ENCODE results near the gene MYO9A. TPM values are rescaled to one million over a fixed set of nuclear protein-coding genes. Genes with fewer than 3 reads are reported as not detected.
A peak's percentile ranks its signal among the peaks of the same experiment; 100 is the strongest.

Gene MYO9A
- total RNA-seq, 1 donor from 2014 or later, result 38.5 TPM

- Mint-ChIP-seq H3K36me3 (peaks cover 1% of the 10 kb centered on the region), H3K4me3 (no peak overlapping the region), H3K4me1 (peaks cover 9% of the 10 kb centered on the region), H3K9me3 (peaks cover 4% of the 10 kb centered on the region), H3K27me3 (ENCODE audit: insufficient read depth, low read depth) (peaks cover 4% of the 10 kb centered on the region), H3K27ac (peak overlapping the region; percentile 81)
- Histone ChIP-seq H3K4me1 (peaks cover 6% of the 10 kb centered on the region), H3K36me3 (no peaks in the 10 kb centered on the region), H3K4me2 (no peak overlapping the region), H3K9me3 (ENCODE audit: low read depth) (no peaks in the 10 kb centered on the region), H3K27ac (no peak overlapping the region), H3K9ac (no peak overlapping the region), H3K4me3 (no peak overlapping the region), H4K20me1 (ENCODE audit: low read depth) (no peaks in the 10 kb centered on the region), H3K27me3 (no peaks in the 10 kb centered on the region), H2AFZ (replicated peaks) (no peak overlapping the region), H3K79me2 (ENCODE audit: low read depth) (no peaks in the 10 kb centered on the region), H3F3A (ENCODE audit: low read depth) (peaks cover under 1% of the 10 kb centered on the region)
- TF ChIP-seq EZH2 (IDR thresholded peaks at IDR 0.05) (no peak), EZH2phosphoT487 (IDR thresholded peaks at IDR 0.05) (no peak), CTCF (IDR thresholded peaks at IDR 0.05) (no peak)
- no peak for DNase-seq (ENCODE audit: low spot score)
Measured at GRCh38 chr15:71812966-71813722, 304.8 kb downstream of the MYO9A start.

- Histone ChIP-seq H3K9ac (no peak overlapping the region), H3F3A (ENCODE audit: low read depth) (peaks cover 12% of the 10 kb centered on the region), H2AFZ (replicated peaks) (no peak overlapping the region), H3K27me3 (no peaks in the 10 kb centered on the region), H3K27ac (no peak overlapping the region), H3K79me2 (ENCODE audit: low read depth) (no peaks in the 10 kb centered on the region), H3K4me1 (peaks cover 15% of the 10 kb centered on the region), H4K20me1 (ENCODE audit: low read depth) (no peaks in the 10 kb centered on the region), H3K4me2 (no peak overlapping the region), H3K9me3 (ENCODE audit: low read depth) (no peaks in the 10 kb centered on the region), H3K4me3 (no peak overlapping the region), H3K36me3 (no peaks in the 10 kb centered on the region)
- no peaks in the 10 kb centered on the region for H3K9me3 Mint-ChIP-seq
- no peak for DNase-seq (ENCODE audit: low spot score)
- TF ChIP-seq EZH2 (IDR thresholded peaks at IDR 0.05) (no peak), EZH2phosphoT487 (IDR thresholded peaks at IDR 0.05) (no peak), CTCF (IDR thresholded peaks at IDR 0.05) (no peak)
- H3K36me3 Mint-ChIP-seq, result no peaks in the 10 kb centered on the region
- peaks cover 20% of the 10 kb centered on the region for H3K4me1 Mint-ChIP-seq
- H3K27me3 Mint-ChIP-seq (ENCODE audit: insufficient read depth, low read depth), result peaks cover 6% of the 10 kb centered on the region
- no peak overlapping the region for H3K4me3 Mint-ChIP-seq
- H3K27ac Mint-ChIP-seq, result no peak overlapping the region
Measured at GRCh38 chr15:71811752-71812735, 305.9 kb downstream of the MYO9A start.

GRCh38 chr15:71811036-71811736, 306.8 kb downstream of the MYO9A start:
- H3K79me2 ChIP-seq (ENCODE audit: low read depth), result no peaks in the 10 kb centered on the region
- H3K4me2 ChIP-seq, result no peak overlapping the region
- no peaks in the 10 kb centered on the region for H3K9me3 ChIP-seq (ENCODE audit: low read depth)
- no peak overlapping the region for H2AFZ ChIP-seq (replicated peaks)
- Mint-ChIP-seq H3K27me3 (ENCODE audit: insufficient read depth, low read depth) (peaks cover 8% of the 10 kb centered on the region), H3K4me1 (peaks cover 29% of the 10 kb centered on the region), H3K36me3 (no peaks in the 10 kb centered on the region), H3K4me3 (no peak overlapping the region), H3K9me3 (no peaks in the 10 kb centered on the region), H3K27ac (no peak overlapping the region)
- H3K4me3 ChIP-seq, result no peak overlapping the region
- no peak for TF ChIP-seq CTCF (IDR thresholded peaks at IDR 0.05)
- TF ChIP-seq EZH2phosphoT487 (IDR thresholded peaks at IDR 0.05), result no peak
- no peak for TF ChIP-seq EZH2 (IDR thresholded peaks at IDR 0.05)
- H3K9ac ChIP-seq, result no peak overlapping the region
- H3K27ac ChIP-seq, result no peak overlapping the region
- no peak for DNase-seq (ENCODE audit: low spot score)
- no peaks in the 10 kb centered on the region for H3K36me3 ChIP-seq
- no peaks in the 10 kb centered on the region for H3K27me3 ChIP-seq
- H4K20me1 ChIP-seq (ENCODE audit: low read depth), result peaks cover 6% of the 10 kb centered on the region
- peaks cover 20% of the 10 kb centered on the region for H3F3A ChIP-seq (ENCODE audit: low read depth)
- peaks cover 23% of the 10 kb centered on the region for H3K4me1 ChIP-seq

Measured in neural progenitor cell (in vitro differentiated cells).